Osteocyte (in vitro differentiated cells): ENCODE measurements around the gene FETUB. TPM values are rescaled to one million over a fixed set of nuclear protein-coding genes. Genes with fewer than 3 reads are reported as not detected.

Experiments
- DNase-seq: peaks from one replicate; pipeline ENCODE4 v3.0.0; 2021; ENCODE audit warnings: mixed read lengths; ENCODE audit not compliant: unreplicated experiment; ENCODE audit errors: extremely low spot score
- H3K27ac Mint-ChIP-seq: one replicate; pipeline ENCODE4 v1.8.0; 2021; ENCODE audit warnings: mild to moderate bottlenecking, mixed read lengths; ENCODE audit not compliant: unreplicated experiment
- H3K27me3 Mint-ChIP-seq: one replicate; pipeline ENCODE4 v1.8.0; 2021; ENCODE audit warnings: mixed read lengths; ENCODE audit not compliant: unreplicated experiment
- H3K36me3 Mint-ChIP-seq: one replicate; pipeline ENCODE4 v1.8.0; 2021; ENCODE audit warnings: mixed read lengths; ENCODE audit not compliant: unreplicated experiment
- H3K4me1 Mint-ChIP-seq: one replicate; pipeline ENCODE4 v1.8.0; 2021; ENCODE audit warnings: mixed read lengths; ENCODE audit not compliant: unreplicated experiment
- H3K4me3 Mint-ChIP-seq: one replicate; pipeline ENCODE4 v1.8.0; 2021; ENCODE audit warnings: mild to moderate bottlenecking, moderate library complexity, mixed read lengths; ENCODE audit not compliant: unreplicated experiment
- H3K9me3 Mint-ChIP-seq: one replicate; pipeline ENCODE4 v1.8.0; 2021; ENCODE audit warnings: mixed read lengths; ENCODE audit not compliant: unreplicated experiment
- total RNA-seq: library from RNA; stranded (reverse); gene quantifications from 2 replicates; pipeline ENCODE4 v1.2.1, GENCODE V29; 2021
- TF ChIP-seq, protein P1 (sequence below): fragments of 200-600 bp; sonication (generic); IDR thresholded peaks from 2 replicates; pipeline ENCODE4 v1.5.0; 2021; ENCODE audit warnings: antibody characterized with exemption, mild to moderate bottlenecking, moderate library complexity

FETUB gene
- total RNA-seq, 1 donor from 2014 or later: not detected

DNA sequence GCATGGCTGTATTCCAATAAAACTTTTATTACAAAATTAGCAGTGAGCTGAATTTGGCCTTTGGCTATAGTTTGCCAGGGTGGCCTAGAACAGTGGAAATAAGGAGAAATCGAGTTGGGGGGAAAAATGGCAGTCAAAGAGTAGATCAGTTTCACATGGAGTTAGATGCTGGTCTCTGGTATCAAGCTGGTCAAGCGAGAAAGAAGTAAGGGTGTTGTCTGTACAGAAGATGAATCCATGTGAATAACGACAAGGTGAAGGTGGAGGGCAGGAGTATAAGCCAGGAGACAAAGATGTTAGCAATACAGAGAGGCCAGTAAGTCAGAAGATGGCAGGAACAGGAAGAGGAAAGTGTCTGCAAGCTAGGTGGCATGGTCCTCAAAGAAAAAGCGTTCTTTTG lies 15.6 kb upstream of the FETUB start:
- peak; percentile 5 for DNase-seq

DNA sequence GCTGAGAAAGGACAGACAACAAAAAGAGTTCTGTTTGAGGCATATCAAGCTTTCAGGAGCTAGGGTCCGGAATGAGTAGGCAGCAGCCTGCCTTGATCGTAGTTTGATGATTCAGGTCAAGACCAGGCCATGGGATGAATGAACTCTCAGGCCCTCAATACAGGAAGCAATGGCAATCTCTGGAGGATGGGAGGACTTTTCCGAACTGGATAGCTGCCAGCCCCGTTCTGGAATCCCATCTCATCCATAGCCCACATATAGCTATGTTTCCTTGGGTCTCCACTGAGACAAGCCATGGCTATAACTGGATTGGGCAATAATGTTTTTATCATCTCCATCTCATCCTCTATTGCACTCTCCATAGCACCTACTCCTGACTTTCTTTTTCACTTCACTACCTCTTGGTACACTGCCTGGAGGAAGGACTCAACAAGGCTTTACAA lies 14.6 kb upstream of the FETUB start:
- Mint-ChIP-seq H3K4me1 (no peaks in the 10 kb centered on the region), H3K4me3 (no peak overlapping the region), H3K9me3 (no peaks in the 10 kb centered on the region), H3K36me3 (no peaks in the 10 kb centered on the region), H3K27ac (no peak overlapping the region), H3K27me3 (peaks cover 33% of the 10 kb centered on the region)
- DNase-seq: no peak
- TF ChIP-seq, protein P1, sequence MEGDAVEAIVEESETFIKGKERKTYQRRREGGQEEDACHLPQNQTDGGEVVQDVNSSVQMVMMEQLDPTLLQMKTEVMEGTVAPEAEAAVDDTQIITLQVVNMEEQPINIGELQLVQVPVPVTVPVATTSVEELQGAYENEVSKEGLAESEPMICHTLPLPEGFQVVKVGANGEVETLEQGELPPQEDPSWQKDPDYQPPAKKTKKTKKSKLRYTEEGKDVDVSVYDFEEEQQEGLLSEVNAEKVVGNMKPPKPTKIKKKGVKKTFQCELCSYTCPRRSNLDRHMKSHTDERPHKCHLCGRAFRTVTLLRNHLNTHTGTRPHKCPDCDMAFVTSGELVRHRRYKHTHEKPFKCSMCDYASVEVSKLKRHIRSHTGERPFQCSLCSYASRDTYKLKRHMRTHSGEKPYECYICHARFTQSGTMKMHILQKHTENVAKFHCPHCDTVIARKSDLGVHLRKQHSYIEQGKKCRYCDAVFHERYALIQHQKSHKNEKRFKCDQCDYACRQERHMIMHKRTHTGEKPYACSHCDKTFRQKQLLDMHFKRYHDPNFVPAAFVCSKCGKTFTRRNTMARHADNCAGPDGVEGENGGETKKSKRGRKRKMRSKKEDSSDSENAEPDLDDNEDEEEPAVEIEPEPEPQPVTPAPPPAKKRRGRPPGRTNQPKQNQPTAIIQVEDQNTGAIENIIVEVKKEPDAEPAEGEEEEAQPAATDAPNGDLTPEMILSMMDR: no peak

More for the DNA sequence above, 15.6 kb upstream of the FETUB start:
- Mint-ChIP-seq H3K9me3 (no peaks in the 10 kb centered on the region), H3K27ac (no peak overlapping the region), H3K36me3 (no peaks in the 10 kb centered on the region), H3K4me3 (no peak overlapping the region), H3K27me3 (peaks cover 30% of the 10 kb centered on the region), H3K4me1 (no peaks in the 10 kb centered on the region)
- TF ChIP-seq, protein P1: no peak

DNA sequence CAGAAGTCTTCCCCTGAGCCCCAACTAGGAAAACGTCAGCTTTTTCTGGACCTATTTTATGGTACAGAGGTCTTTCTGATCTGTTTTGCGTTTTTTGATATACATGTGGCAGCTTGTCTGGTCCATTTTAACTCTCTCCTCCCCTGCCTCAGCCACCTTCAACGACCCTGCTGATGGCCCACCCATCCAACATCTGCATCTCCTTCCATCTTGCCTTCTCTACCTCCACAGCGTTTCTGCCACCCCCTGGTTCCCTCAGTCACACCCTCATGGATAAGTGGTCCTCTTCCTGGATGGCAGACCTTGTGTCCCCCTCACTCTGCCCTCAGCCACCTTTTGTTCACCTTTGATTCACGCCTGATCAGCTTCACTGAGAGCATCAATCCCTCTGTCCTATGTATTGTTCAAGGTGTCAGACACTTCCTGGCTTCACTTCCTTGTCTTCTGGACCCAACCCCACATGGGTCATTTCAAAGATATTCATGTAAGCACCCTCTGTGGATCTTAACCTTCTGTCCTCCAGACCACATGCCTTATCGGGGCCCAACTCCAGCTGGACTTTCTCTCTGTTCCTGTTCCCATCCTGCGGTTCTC lies 13.8 kb upstream of the FETUB start:
- no peak overlapping the region for H3K27ac Mint-ChIP-seq
- H3K4me1 Mint-ChIP-seq: no peaks in the 10 kb centered on the region
- TF ChIP-seq, protein P1: no peak
- no peaks in the 10 kb centered on the region for H3K9me3 Mint-ChIP-seq
- H3K27me3 Mint-ChIP-seq: peaks cover 34% of the 10 kb centered on the region
- no peak for DNase-seq
- H3K36me3 Mint-ChIP-seq: no peaks in the 10 kb centered on the region
- H3K4me3 Mint-ChIP-seq: no peak overlapping the region

DNA sequence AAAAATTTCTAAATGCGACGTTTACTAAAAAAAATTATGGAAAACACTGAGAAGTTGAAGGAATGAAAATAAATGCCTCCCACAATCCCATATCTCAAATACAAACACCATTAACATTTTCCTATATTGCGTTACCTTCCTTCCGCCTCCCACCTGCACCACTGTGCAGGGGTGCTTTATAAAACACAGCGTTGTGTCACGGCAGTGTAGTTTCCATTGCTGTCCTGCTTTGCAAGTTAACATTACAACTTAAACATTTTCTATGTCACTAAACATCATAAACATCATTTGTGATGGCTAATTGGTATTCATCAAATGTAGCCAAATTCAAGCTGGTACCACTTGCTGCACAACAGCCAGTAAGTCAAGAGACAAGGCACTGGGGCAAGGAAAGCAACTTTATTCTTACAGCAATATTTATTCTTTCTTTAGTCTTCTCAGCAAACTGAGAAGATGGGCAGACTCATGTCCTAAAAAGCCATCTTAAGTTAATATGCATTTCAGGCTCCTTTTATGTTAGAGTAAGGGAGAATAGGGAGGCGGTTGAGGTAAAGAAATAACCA lies 12.3 kb upstream of the FETUB start:
- H3K27me3 Mint-ChIP-seq: peaks cover 24% of the 10 kb centered on the region
- H3K36me3 Mint-ChIP-seq: no peaks in the 10 kb centered on the region
- H3K27ac Mint-ChIP-seq: no peak overlapping the region

DNA sequence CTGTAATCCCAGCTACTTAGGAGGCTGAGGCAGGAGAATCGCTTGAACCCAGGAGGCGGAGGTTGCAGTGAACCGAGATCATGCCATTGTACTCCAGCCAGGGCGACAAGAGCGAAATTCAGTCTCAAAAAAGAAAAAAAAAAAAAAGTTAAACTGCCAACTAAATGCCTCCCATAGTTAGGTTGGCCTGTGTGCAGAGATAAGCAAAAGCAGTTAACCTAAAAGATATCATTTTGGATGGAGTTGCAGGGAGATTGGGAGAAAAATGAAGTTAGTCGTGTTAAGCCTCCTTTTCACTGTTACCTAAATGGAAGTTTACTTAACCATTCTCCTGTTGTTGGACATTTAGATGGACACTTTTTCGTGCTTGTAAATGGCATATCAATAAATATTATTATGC lies 11.4 kb upstream of the FETUB start:
- Mint-ChIP-seq H3K4me1 (no peaks in the 10 kb centered on the region), H3K36me3 (no peaks in the 10 kb centered on the region), H3K27me3 (peaks cover 17% of the 10 kb centered on the region), H3K4me3 (no peak overlapping the region), H3K27ac (no peak overlapping the region), H3K9me3 (no peaks in the 10 kb centered on the region)
- TF ChIP-seq, protein P1: no peak
- no peak for DNase-seq

More for the DNA sequence above, 12.3 kb upstream of the FETUB start:
- no peak for DNase-seq
- TF ChIP-seq, protein P1: no peak
- no peak overlapping the region for H3K4me3 Mint-ChIP-seq
- no peaks in the 10 kb centered on the region for H3K9me3 Mint-ChIP-seq
- H3K4me1 Mint-ChIP-seq: no peaks in the 10 kb centered on the region
